Right cardiac atrium (tissue), 5 donors: ENCODE results near the gene CFAP58. TPM values are rescaled to one million over a fixed set of nuclear protein-coding genes. Genes with fewer than 3 reads are reported as not detected.
A peak's percentile ranks its signal among the peaks of the same experiment; 100 is the strongest.

ENCODE experiments used
- ATAC-seq, 2 donors: fragments of 200-7000 bp; cut with Tn5 transposase; one replicate each; pipeline versions ENCODE4 v1.8.0 to v1.9.1; 2020; ENCODE audit warnings: moderate library complexity in 2 of 2, mild to moderate bottlenecking in 1 of 2
- DNase-seq, 3 donors: peaks; one replicate each; pipeline ENCODE4 v3.0.0-alpha.2; 2020
- H3K27ac ChIP-seq: one replicate; pipeline ENCODE4 v1.5.1; 2013; ENCODE audit warnings: mild to moderate bottlenecking, low read length, control low read depth, moderate library complexity
- H3K27me3 ChIP-seq: one replicate; pipeline ENCODE4 v1.6.1; 2013; ENCODE audit not compliant: control insufficient read depth, insufficient read depth
- H3K4me1 ChIP-seq: one replicate; pipeline ENCODE4 v1.6.1; 2013; ENCODE audit warnings: low read length; ENCODE audit not compliant: control insufficient read depth, insufficient read depth
- H3K4me3 ChIP-seq: one replicate; pipeline ENCODE4 v1.5.1; 2013; ENCODE audit warnings: low read length, control low read depth
- H3K9me3 ChIP-seq: one replicate; pipeline ENCODE4 v1.6.1; 2013; ENCODE audit warnings: low read length; ENCODE audit not compliant: control insufficient read depth
- WGBS: extraction: QIAGEN DNeasy Blood & Tissue Kit; methylation state at CpG from one replicate; pipeline ENCODE4 v1.1.7; 2013; 5-methylcytosine and 5-hydroxymethylcytosine counted together
- intact Hi-C, 4 donors: fragments of 100-400 bp; cut with DNase I; formaldehyde crosslinking; loops; one replicate each; pipeline versions ENCODE4 v1.11.0 to v1.14.0; 2022 to 2023
- polyA plus RNA-seq: library from polyadenylated mRNA; stranded (reverse); fragments of 200-250 nt; gene quantifications from one replicate; pipeline ENCODE4 v1.2.3, GENCODE V29; 2013
- total RNA-seq, 4 donors: library from RNA; stranded (reverse); fragmentation: NEBNext Ultra II Directional; extraction: Animal tissue kit (Norgen Biotek cat#: 25700); gene quantifications; one replicate each; pipeline ENCODE4 v1.2.1, GENCODE V29; 2021
- donor health status: healthy with polysubstance abuse.
- donor health status: DM: no; HTN: yes; CAD: no.
- donor health status: DM: no; HTN: no; CAD: no.
- donor health status: DM: no; HTN: yes; CAD: no; lungs with severe emphysema.
- donor health status: DM: yes; HTN: yes; CAD: no.

Gene CFAP58
- total and polyA plus RNA-seq, 5 donors = 2.9 to 5.4 (median 3.0) TPM

DNA sequence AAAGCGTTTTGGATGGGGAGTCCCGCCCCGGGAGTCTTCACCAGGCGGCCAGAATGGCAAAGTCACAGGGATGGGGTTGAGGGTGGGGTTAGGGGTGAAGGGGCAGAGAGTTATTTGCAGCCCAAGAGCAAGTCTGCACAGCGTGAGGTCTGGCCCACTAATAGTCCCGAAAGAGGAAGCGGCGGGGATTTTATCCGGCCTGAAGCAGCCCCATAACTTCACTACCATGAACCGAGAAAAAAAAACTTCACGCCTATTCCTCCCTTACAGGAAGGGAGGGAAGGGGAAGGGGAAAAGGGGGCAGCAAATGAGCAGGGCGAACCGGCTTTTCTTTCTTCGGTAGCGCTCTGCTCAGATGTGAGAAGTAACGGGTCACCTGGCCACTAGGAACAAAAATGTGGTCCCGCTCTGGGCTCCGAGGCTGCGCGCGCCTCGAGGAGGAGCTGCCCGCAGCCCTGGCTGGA is 16.1 kb upstream of the CFAP58 start:
- peak overlapping the region; percentile 100 for H3K27ac ChIP-seq
- peak overlapping the region; percentile 91 for H3K4me3 ChIP-seq
- no peaks in the 10 kb centered on the region for H3K9me3 ChIP-seq
- DNase-seq = peak in 1 of 3 donors; percentile 72
- ATAC-seq = peak; percentile 25 to 36
- under 1% methylated on average over 23 of the region's 23 CpGs for WGBS
- H3K27me3 ChIP-seq = no peaks in the 10 kb centered on the region
- H3K4me1 ChIP-seq = peaks cover 32% of the 10 kb centered on the region
- intact Hi-C loops = loop anchor here in 3 of 4 donors (5.0 kb wide), 2 partner anchors 35 to 40 kb away; no protein-coding TSS in a partner anchor

DNA sequence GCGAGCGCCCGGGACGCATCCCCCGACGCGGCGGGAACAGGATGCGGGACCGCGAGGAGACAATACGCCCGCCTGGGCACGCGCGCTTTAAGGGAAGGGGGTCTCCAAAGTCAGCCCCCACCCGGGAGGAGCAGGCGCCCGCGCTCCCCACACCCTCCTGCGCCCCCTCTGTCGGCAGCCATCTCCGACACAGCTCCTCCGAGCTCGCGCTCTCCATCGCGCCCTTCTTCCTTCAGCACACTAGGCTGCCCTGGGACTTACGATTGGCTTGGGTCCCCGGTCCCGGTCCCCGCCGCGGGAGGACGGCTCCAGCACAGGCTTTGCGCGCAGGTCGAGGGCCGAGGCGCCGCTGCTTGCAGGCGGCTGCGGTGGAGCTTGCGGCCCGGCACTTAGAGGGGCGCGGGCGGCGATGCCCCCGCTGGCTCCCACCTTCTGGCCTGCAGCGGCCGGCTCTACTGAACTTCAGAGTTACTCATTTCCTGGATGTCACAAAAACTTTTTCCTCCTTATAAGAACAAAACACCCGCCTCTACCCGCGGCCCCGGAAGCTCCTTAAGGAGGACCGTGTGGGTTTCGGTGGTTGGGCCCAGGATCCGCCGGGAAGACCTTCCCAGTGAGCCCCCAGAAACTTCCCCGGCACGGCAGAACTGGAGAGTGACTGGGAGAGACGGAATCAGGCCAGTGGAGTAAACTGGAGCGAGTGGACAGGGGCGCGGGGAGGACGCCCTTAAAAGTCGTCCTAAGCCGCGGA is 15.5 kb upstream of the CFAP58 start, which contains the start of gene ITPRIP:
TSS of gene ITPRIP (minus strand) at position 481 of the 751 bp plus-strand sequence. CDS start 22,414 bp downstream, outside the sequence.
- Histone ChIP-seq H3K27me3 (no peaks in the 10 kb centered on the region), H3K4me1 (peaks cover 26% of the 10 kb centered on the region), H3K4me3 (peak within 1 kb of the TSS; percentile 91), H3K27ac (peak within 1 kb of the TSS; percentile 100), H3K9me3 (no peaks in the 10 kb centered on the region)
- DNase-seq (peak; percentile 81 to 91 (median 88)), ATAC-seq (peak; percentile 80 to 89)
- under 1% methylated on average over 70 of the region's 70 CpGs for WGBS
- intact Hi-C loops = loop anchor here in 3 of 4 donors (5.0 kb wide), 2 partner anchors 36 to 41 kb away; no protein-coding TSS in a partner anchor

DNA sequence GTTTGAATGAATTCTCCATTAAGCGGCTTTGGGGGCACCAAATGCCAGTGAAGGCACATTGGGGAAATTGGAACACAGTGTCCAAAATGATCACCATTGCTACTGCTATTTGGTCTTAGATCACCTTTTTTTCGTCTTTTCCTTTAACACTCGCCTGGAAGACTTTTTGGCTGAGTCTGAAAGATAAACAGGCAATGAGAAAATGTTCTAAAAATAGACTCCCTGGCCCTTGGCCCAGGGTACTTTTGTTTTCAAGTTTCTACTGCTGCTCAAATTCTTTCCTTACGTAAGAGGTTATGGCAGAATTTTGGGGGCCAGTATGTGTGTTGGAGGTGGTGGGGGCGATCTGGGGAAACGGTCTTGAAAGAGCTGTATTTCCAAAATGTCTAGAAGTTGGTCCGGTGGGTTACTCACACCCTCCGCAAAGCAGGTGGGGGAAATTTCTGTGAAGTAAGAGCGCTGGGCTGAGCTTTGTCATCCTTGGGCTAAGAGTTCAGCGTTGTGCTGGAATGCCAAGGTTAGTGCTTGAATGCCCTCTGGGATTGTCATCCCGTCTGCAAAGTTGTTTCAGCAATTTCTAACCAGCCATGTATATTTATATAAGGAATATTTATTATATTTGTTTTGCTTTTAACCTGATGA is 14.0 kb upstream of the CFAP58 start:
- Histone ChIP-seq H3K27ac (peak overlapping the region; percentile 100), H3K27me3 (no peaks in the 10 kb centered on the region), H3K4me3 (peak overlapping the region; percentile 91), H3K4me1 (peaks cover 14% of the 10 kb centered on the region), H3K9me3 (no peaks in the 10 kb centered on the region)
- peak in 1 of 3 donors; percentile 64 for DNase-seq
- intact Hi-C loops = loop anchor here in 3 of 4 donors (5.0 kb wide), 2 partner anchors 37 to 42 kb away; no protein-coding TSS in a partner anchor
- 4% methylated on average over 11 of the region's 11 CpGs for whole genome bisulfite sequencing
- peak; percentile 23 to 29 for ATAC-seq

DNA sequence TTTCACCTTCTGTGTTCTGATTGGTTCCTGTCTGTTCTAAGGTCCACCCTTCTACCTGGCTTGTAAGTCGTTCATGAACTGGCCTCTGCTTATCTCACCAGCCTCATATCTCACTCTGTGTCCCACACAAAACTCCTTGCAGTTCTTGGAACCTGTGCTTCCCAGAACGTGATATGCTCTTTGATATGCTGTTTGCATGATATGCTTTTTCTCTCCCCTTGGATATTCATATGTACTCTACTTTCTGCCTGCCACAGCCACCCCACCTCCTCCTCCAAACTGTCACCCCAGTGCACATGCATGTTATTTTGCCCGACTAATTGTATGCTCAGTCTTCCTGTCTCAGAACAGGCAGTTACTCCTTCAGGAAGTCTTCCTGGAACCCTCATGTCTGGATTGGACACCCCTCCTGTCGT is 13.5 kb upstream of the CFAP58 start:
- WGBS = 7% methylated on average over 4 of the region's 4 CpGs
- ATAC-seq (peak in 1 of 2 donors; percentile 1), DNase-seq (peak in 1 of 3 donors; percentile 37)
- no peaks in the 10 kb centered on the region for H3K9me3 ChIP-seq
- H3K4me1 ChIP-seq = peaks cover 11% of the 10 kb centered on the region
- intact Hi-C loops = no loop called here
- H3K27ac ChIP-seq = peak overlapping the region; percentile 99
- no peaks in the 10 kb centered on the region for H3K27me3 ChIP-seq
- peak overlapping the region; percentile 91 for H3K4me3 ChIP-seq

DNA sequence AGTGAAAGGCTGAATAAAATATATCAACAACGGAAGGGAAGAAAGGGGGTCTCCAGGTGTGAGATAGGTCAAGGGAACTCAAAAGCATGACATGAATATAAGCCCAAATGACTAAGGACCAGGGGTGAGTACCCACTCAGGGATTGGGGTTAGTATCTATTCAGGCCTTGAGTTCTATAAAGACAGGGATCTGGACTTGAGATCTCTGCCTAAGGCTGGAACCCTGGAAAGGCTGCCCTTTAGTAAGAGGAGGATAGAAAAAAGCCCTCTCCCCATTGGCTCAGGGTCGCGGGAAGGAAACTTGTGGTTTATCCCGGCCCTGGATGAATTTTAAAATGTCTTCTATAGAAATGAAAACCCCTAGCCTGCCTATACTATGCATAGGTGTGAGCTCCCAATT is 13.0 kb upstream of the CFAP58 start:
- DNase-seq = no peak
- no peak for ATAC-seq
- 56% methylated on average over 4 of the region's 4 CpGs for WGBS
- H3K9me3 ChIP-seq = no peaks in the 10 kb centered on the region
- H3K4me1 ChIP-seq = peaks cover 11% of the 10 kb centered on the region
- no peaks in the 10 kb centered on the region for H3K27me3 ChIP-seq
- peak overlapping the region; percentile 99 for H3K27ac ChIP-seq
- H3K4me3 ChIP-seq = peak overlapping the region; percentile 91
- intact Hi-C loops = no loop called here

DNA sequence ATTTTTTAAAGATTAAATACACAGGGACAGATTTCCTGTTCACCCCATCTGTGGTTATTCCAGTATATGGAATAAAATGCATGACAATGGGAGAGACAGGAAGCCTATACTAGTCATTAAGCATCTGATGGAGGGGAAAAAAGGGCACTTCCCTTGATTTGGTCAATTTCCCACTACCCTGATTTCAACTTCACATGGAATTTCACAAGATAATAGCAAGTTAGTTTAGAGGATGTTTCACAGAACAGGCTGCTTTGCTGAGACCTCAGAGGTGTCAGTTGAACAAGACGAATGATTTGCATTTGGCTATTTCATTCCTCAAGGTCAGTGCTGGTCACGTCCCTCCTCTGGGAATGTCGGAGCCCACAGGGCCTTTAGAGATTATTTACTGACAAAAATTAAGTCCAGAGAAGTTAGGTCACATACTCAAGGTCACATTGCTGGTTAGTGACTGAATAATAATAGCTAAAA is 10.7 kb upstream of the CFAP58 start:
- Histone ChIP-seq H3K9me3 (no peaks in the 10 kb centered on the region), H3K27ac (peak overlapping the region; percentile 88), H3K4me3 (no peak overlapping the region), H3K4me1 (peaks cover 6% of the 10 kb centered on the region), H3K27me3 (no peaks in the 10 kb centered on the region)
- intact Hi-C loops = no loop called here
- DNase-seq = no peak
- 23% methylated on average over 3 of the region's 3 CpGs for WGBS
- ATAC-seq = no peak

DNA sequence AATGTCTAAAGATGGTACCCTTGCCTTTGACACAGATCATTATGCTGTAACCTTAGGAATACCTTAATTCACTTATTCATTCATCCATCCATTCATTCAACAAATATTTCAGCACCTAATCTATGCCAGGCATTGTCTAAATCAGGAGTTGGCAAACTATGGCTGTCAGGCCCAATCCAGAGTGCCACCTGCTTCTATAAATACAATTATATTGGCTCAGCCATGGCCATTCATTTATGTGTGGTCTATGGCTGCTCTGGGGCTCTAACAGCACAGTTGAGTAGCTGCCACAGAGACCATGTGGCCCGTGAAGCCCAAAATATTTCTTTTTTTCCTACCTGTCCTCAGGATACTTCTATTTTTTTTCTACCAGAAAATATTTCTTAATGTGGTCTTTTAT is 9.4 kb upstream of the CFAP58 start:
- intact Hi-C loops = no loop called here
- 77% methylated on average over 1 of the region's 1 CpG for WGBS
- ATAC-seq (no peak), DNase-seq (no peak)
- Histone ChIP-seq H3K4me1 (peaks cover 6% of the 10 kb centered on the region), H3K27ac (no peak overlapping the region), H3K9me3 (no peaks in the 10 kb centered on the region), H3K27me3 (no peaks in the 10 kb centered on the region), H3K4me3 (no peak overlapping the region)

DNA sequence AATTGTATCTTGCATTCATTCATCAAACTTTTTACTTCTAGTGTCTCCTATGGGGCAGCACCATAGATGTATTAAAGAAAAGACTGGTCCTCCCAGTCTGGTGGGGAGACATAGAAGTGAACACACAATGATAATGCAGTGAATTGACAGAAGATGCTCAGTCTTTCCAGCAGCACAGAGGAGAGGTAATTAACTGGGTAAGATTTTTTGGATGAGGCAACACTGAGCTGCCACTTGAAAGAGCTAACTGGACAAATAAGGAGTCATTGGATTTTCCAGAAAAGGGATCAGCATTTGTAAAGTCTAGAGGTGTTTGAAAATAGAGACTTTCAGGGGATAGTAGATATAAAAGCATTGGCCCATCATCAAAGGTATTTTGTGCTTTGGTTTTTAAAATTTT is 8.1 kb upstream of the CFAP58 start:
- ATAC-seq (no peak), DNase-seq (no peak)
- H3K4me1 ChIP-seq = peaks cover 4% of the 10 kb centered on the region
- no peaks in the 10 kb centered on the region for H3K9me3 ChIP-seq
- no peak overlapping the region for H3K27ac ChIP-seq
- intact Hi-C loops = loop anchor here in 2 of 4 donors (5.0 kb wide), 2 partner anchors 33 to 38 kb away; no protein-coding TSS in a partner anchor
- H3K4me3 ChIP-seq = no peak overlapping the region
- no peaks in the 10 kb centered on the region for H3K27me3 ChIP-seq

DNA sequence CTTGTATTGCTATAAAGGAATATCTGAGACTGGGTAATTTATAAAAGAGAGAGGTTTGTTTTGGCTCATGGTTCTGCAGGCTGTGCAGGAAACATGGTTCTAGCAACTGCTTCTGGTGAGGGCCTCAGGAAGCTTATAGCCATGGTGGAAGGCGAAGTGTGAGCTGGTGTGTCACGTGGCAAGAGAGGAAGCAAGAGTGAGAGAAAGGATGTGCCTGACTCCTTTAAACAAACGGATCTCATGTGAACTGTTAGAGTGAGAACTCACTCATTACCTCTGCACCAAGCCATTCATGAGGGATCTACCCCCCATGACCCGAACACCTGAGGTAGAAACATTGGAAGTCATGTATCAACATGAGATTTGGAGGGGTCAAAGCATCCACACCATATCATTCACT is 7.7 kb upstream of the CFAP58 start:
- H3K27ac ChIP-seq = no peak overlapping the region
- peaks cover under 1% of the 10 kb centered on the region for H3K4me1 ChIP-seq
- DNase-seq = no peak
- no peaks in the 10 kb centered on the region for H3K27me3 ChIP-seq
- ATAC-seq = no peak
- H3K4me3 ChIP-seq = no peak overlapping the region
- WGBS = 64% methylated on average over 4 of the region's 4 CpGs
- no peaks in the 10 kb centered on the region for H3K9me3 ChIP-seq
- intact Hi-C loops = loop anchor here in 2 of 4 donors (5.0 kb wide), 2 partner anchors 34 to 39 kb away; no protein-coding TSS in a partner anchor

DNA sequence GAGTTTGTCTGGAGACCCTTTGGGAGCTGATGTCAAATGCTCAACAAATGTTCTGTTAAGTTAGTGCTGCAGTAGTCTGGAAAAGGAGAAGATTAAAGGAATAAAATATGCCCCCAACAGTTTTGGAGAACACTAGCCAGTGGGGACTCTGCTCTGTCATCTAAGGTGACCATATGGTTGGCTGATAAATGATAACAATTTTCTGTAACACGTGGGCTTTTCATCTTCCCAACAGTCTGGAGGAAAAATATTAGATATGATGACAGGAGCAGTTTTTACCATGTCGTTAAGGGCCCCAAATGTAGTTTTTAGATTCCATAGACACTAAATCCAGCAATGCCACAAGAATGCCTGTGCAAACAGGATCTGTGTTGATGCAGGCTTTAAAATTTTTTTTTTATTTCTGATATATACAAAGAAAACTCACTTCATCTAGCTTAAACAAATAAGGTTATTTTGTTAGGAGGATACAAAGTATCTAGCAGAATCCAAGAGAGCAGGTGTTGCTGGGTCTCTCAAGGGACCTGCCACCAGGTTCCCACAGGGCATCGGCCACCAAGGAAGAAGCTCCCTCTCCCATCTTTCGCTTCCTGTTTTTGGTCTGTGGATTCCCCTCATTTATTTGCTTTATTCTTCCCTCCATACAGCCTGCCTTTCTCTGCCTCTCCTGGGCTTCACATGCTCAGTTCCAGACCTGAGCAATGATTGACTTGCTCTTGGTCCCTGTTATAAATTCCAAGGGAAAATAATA is 6.2 kb upstream of the CFAP58 start:
- Histone ChIP-seq H3K9me3 (no peaks in the 10 kb centered on the region), H3K27me3 (no peaks in the 10 kb centered on the region), H3K4me3 (no peak overlapping the region), H3K27ac (no peak overlapping the region), H3K4me1 (no peaks in the 10 kb centered on the region)
- ATAC-seq = no peak
- no peak for DNase-seq
- intact Hi-C loops = loop anchor here in 2 of 4 donors (5.0 kb wide), 2 partner anchors 35 to 40 kb away; no protein-coding TSS in a partner anchor
- WGBS = 76% methylated on average over 4 of the region's 4 CpGs
